AG04450 (cell line): ENCODE measurements around the gene HECW1. TPM values are rescaled to one million over a fixed set of nuclear protein-coding genes. Genes with fewer than 3 reads are reported as not detected.

ENCODE experiments used
- CTCF ChIA-PET: fragments of 300-600, 350-600 bp; formaldehyde crosslinking; extraction: SDS; loops from one replicate; lab custom pipeline; 2022; ENCODE audit warnings: antibody characterized with exemption, inconsistent platforms; lab: Charles Lee
- POLR2A ChIA-PET: fragments of 350-600 bp; formaldehyde crosslinking; extraction: SDS; loops from one replicate; lab custom pipeline; 2021; ENCODE audit warnings: antibody characterized with exemption, inconsistent platforms; lab: Yijun Ruan, JAX
- DNase-seq: peaks from one replicate; pipeline ENCODE4 v3.0.0-alpha.2; 2011; ENCODE audit warnings: low read depth, low spot score
- H3K27ac ChIP-seq: one replicate; pipeline ENCODE4 v1.5.1; 2012; ENCODE audit warnings: low read depth, low read length, control low read depth
- H3K27me3 ChIP-seq: one replicate; pipeline ENCODE4 v1.6.0; 2012; ENCODE audit warnings: low read length; ENCODE audit not compliant: control insufficient read depth, insufficient read depth
- H3K4me3 ChIP-seq: 2 replicates; pipeline ENCODE4 v1.5.1; 2011; ENCODE audit warnings: mild to moderate bottlenecking, low read depth, low read length, control low read depth
- H3K9me3 ChIP-seq: 2 replicates; pipeline ENCODE4 v1.5.1; 2012; ENCODE audit warnings: low read length; ENCODE audit not compliant: control insufficient read depth, insufficient read depth
- polyA plus RNA-seq: library from polyadenylated mRNA; depleted of rRNA; stranded (reverse); fragments of >200 nt; gene quantifications from 2 replicates; pipeline ENCODE4 v1.2.3, GENCODE V29; 2011
- TF ChIP-seq, protein P1 (sequence below): IDR thresholded peaks from 2 replicates; pipeline ENCODE4 v1.5.1; 2011; ENCODE audit warnings: low read depth, low read length, control low read depth, inconsistent platforms

Gene HECW1
- polyA plus RNA-seq, 1 experiment: 2.6 TPM

DNA sequence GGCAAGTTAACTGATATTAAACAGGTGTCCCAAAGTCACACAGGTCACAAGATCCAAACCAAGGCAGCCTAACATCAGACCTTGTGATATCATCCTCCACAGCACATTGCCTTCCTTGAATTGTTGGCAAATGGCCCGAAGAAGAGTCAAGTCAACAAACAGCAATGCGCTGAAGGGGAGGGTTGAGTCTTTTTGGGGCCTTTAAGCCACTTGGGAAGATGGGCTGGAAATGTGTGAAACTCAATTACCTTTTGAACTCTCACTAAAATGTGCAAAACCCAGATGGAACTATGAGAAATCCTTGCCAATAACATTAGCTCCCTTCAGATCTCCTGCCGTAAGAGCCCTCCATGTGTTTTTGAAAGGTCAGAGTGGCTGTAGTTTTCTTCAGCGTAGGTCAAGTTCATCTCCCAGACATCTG lies 422.6 kb downstream of the HECW1 start:
- DNase-seq: no peak
- no peak overlapping the region for H3K27ac ChIP-seq
- ChIA-PET CTCF (no interaction called here), POLR2A (no interaction called here)
- H3K9me3 ChIP-seq: no peaks in the 10 kb centered on the region
- H3K4me3 ChIP-seq: no peak overlapping the region
- TF ChIP-seq, protein P1, sequence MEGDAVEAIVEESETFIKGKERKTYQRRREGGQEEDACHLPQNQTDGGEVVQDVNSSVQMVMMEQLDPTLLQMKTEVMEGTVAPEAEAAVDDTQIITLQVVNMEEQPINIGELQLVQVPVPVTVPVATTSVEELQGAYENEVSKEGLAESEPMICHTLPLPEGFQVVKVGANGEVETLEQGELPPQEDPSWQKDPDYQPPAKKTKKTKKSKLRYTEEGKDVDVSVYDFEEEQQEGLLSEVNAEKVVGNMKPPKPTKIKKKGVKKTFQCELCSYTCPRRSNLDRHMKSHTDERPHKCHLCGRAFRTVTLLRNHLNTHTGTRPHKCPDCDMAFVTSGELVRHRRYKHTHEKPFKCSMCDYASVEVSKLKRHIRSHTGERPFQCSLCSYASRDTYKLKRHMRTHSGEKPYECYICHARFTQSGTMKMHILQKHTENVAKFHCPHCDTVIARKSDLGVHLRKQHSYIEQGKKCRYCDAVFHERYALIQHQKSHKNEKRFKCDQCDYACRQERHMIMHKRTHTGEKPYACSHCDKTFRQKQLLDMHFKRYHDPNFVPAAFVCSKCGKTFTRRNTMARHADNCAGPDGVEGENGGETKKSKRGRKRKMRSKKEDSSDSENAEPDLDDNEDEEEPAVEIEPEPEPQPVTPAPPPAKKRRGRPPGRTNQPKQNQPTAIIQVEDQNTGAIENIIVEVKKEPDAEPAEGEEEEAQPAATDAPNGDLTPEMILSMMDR: no peak
- peaks cover 9% of the 10 kb centered on the region for H3K27me3 ChIP-seq

DNA sequence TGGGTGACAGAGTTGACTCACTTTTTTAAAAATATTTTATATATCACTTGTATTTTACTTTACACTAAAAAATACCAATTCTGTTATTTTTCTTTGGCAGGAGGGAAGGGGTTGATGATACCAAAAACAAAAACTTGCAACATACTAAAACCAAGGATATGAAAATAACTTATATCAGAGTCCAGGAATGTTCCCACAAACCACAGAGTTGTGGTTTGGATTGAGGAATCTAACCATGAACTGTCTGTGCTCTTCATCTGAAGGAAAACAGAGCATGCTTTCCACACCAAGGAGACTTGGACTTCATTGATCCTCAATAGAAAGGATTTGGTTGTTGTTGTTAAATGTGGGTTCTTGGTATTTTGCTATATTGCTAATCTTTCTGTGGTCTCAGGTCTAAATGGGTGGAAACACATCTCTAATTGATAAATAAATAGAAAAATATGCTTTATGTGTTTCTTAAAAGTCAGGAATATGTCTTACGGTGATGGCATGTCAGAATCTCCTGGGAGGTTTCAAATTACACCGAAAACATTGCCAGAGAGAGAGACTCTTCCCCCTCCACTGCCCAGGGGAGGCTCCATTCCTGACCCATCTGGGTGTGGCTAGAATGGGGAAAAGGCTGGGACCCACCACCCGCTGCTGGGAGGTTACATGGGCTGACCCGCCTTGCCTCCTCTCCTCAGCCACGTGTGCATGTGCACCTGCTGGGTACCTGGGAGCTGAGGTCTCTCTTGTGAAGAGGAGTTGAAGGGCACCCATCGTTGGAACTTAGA lies 423.6 kb downstream of the HECW1 start:
- TF ChIP-seq, protein P1: no peak
- CTCF ChIA-PET: interaction anchor here (1.2 to 1.5 kb wide), 2 partner anchors 45 to 47 kb away, joined by 3 to 7 read pairs; partner anchors contain the start of gene STK17A
- Histone ChIP-seq H3K27ac (peak overlapping the region; percentile 22), H3K4me3 (no peak overlapping the region), H3K27me3 (peaks cover 14% of the 10 kb centered on the region), H3K9me3 (no peaks in the 10 kb centered on the region)
- POLR2A ChIA-PET: interaction anchor here (1.3 kb wide), 1 partner anchor 37 kb away, joined by 6 read pairs; no protein-coding TSS in a partner anchor
- peak; percentile 84 for DNase-seq

DNA sequence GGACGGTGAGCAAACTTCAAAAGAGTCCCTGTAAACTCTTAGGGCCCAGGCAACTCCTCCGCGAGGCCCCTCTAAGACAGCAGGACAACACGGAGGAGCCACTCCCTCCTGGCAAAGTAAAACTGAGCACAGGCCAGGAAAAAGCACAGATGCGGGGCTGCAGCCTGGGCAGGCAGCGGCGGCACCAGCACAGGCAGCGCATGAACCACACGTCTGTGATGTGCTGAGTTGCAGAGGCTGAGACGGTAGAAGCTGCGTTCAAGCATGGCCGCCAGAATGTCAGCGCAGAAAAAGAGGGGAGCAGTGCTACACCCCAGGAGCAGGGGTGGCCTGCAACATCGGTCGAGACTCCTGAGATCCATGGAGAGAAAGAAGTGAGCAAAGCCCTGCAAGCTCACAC lies 424.3 kb downstream of the HECW1 start:
- Histone ChIP-seq H3K4me3 (no peak overlapping the region), H3K27me3 (peaks cover 8% of the 10 kb centered on the region), H3K9me3 (no peaks in the 10 kb centered on the region), H3K27ac (no peak overlapping the region)
- POLR2A ChIA-PET: interaction anchor here (1.3 kb wide), 1 partner anchor 36 kb away, joined by 6 read pairs; no protein-coding TSS in a partner anchor
- CTCF ChIA-PET: interaction anchor here (1.0 to 1.5 kb wide), 3 partner anchors 45 to 163 kb away, joined by 3 to 7 read pairs (median 3); partner anchors contain the start of gene STK17A
- TF ChIP-seq, protein P1: no peak
- no peak for DNase-seq

DNA sequence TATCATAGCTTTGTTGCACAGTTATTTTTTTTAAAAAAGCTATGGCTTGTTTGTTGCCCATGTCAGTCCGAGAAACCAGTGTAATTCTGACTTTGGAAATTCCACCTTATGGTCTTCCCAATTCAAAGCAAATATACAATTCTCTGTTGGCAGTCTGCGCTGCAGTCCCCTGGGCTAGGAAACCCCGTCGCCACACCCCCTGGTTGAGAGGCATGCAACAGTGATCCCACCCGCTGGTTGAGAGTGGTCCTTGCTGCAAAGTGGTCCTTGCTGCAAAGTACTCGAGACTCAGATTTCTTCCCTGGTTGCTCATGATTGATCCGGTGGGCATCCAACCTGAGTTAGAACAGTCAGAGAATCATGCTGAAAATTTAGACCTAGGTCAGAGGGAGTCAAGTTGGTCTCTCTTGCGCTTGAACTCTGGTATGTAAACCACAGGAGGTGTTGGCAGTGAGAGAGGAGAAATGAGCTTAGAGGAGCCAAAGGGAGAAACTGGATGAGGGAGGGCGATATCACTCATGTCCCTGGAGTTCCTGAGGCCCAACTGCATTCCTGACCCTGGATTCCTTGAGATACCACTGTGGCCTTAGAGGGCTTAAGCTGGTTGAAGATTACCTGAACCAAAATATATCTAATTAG lies 425.4 kb downstream of the HECW1 start:
- DNase-seq: no peak
- Histone ChIP-seq H3K4me3 (no peak overlapping the region), H3K27ac (no peak overlapping the region), H3K27me3 (peaks cover 8% of the 10 kb centered on the region), H3K9me3 (no peaks in the 10 kb centered on the region)
- CTCF ChIA-PET: interaction anchor here (0.6 to 1.7 kb wide), 3 partner anchors 32 to 191 kb away, joined by 3 to 6 read pairs (median 5); partner anchors contain the start of genes COA1 and STK17A
- POLR2A ChIA-PET: no interaction called here
- TF ChIP-seq, protein P1: no peak
